ENCODE results near the gene SOX8. TPM values are rescaled to one million over a fixed set of nuclear protein-coding genes. Genes with fewer than 3 reads are reported as not detected.
"Not testable (repeated sequence)": the region's sequence is repeated elsewhere in the genome, so short reads cannot be mapped to it uniquely, and the experiment has no call there.

The SOX8 gene
- total and polyA plus RNA-seq, 9 donors: 0.08 to 0.52 (median 0.32) TPM

GRCh38 chr16:1021553-1022160 lies 40.1 kb downstream of the SOX8 start:
- intact Hi-C loops (cut with DNase I): no loop called here
- Histone ChIP-seq H3K9me3 (no peaks in the 10 kb centered on the region), H3K36me3 (no peaks in the 10 kb centered on the region), H3K27me3 (no peaks in the 10 kb centered on the region), H3K4me1 (ENCODE audit: insufficient read depth) (peaks cover 7% of the 10 kb centered on the region), H3K27ac (no peak overlapping the region), H3K4me3 (no peak overlapping the region)
- TF ChIP-seq POLR2A (IDR thresholded peaks at IDR 0.05): no peak
- no peak for TF ChIP-seq EP300 (IDR thresholded peaks at IDR 0.05)
- TF ChIP-seq CTCF (IDR thresholded peaks at IDR 0.05): no peak
- no peak for DNase-seq
- 26 to 34% (median 28%) methylated on average over 26 to 27 of the region's 27 CpGs for WGBS, 3 donors

GRCh38 chr16:1022466-1022865 lies 40.9 kb downstream of the SOX8 start:
- no peak for DNase-seq
- H3K4me1 ChIP-seq (ENCODE audit: insufficient read depth): peaks cover 7% of the 10 kb centered on the region
- no peak for TF ChIP-seq EP300 (IDR thresholded peaks at IDR 0.05)
- TF ChIP-seq POLR2A (IDR thresholded peaks at IDR 0.05): no peak
- no peaks in the 10 kb centered on the region for H3K36me3 ChIP-seq
- no peak overlapping the region for H3K27ac ChIP-seq
- intact Hi-C loops (cut with DNase I): no loop called here
- no peaks in the 10 kb centered on the region for H3K9me3 ChIP-seq
- no peak overlapping the region for H3K4me3 ChIP-seq
- WGBS, 3 donors: 54 to 67% (median 60%) methylated on average over 24 of the region's 24 CpGs
- no peaks in the 10 kb centered on the region for H3K27me3 ChIP-seq

- no peak for DNase-seq
Measured at GRCh38 chr16:1024138-1024537, 42.6 kb downstream of the SOX8 start.

GRCh38 chr16:1025183-1025809 lies 43.7 kb downstream of the SOX8 start:
- H3K4me3 ChIP-seq; H3K36me3 ChIP-seq; H3K27ac ChIP-seq; H3K9me3 ChIP-seq; H3K27me3 ChIP-seq; H3K4me1 ChIP-seq (ENCODE audit: insufficient read depth); intact Hi-C loops (cut with DNase I): not testable (repeated sequence)
- 66 to 71% (median 70%) methylated on average over 24 of the region's 24 CpGs for WGBS, 3 donors
- peak in 1 of 5 donors; percentile 33 for DNase-seq

More at GRCh38 chr16:1024138-1024537, 42.6 kb downstream of the SOX8 start:
- Histone ChIP-seq H3K27me3 (no peaks in the 10 kb centered on the region), H3K4me3 (no peak overlapping the region), H3K36me3 (no peaks in the 10 kb centered on the region), H3K4me1 (ENCODE audit: insufficient read depth) (peaks cover 7% of the 10 kb centered on the region), H3K27ac (no peak overlapping the region), H3K9me3 (no peaks in the 10 kb centered on the region)
- intact Hi-C loops (cut with DNase I): no loop called here
- no peak for TF ChIP-seq CTCF (IDR thresholded peaks at IDR 0.05)
- no peak for TF ChIP-seq EP300 (IDR thresholded peaks at IDR 0.05)
- TF ChIP-seq POLR2A (IDR thresholded peaks at IDR 0.05): no peak
- 81 to 84% (median 84%) methylated on average over 20 of the region's 20 CpGs for WGBS, 3 donors

- intact Hi-C loops (cut with DNase I): no loop called here
- H3K27ac ChIP-seq: no peak overlapping the region
- H3K27me3 ChIP-seq: no peaks in the 10 kb centered on the region
Measured at GRCh38 chr16:1026057-1026783, 44.6 kb downstream of the SOX8 start.

More at GRCh38 chr16:1026057-1026783, 44.6 kb downstream of the SOX8 start:
- TF ChIP-seq CTCF (IDR thresholded peaks at IDR 0.05) (no peak), POLR2A (IDR thresholded peaks at IDR 0.05) (no peak), EP300 (IDR thresholded peaks at IDR 0.05) (no peak)
- DNase-seq: no peak
- Histone ChIP-seq H3K4me3 (no peak overlapping the region), H3K9me3 (no peaks in the 10 kb centered on the region), H3K4me1 (ENCODE audit: insufficient read depth) (no peaks in the 10 kb centered on the region), H3K36me3 (no peaks in the 10 kb centered on the region)
- 30 to 46% (median 34%) methylated on average over 35 of the region's 35 CpGs for WGBS, 3 donors
